OCI-LY1 (cell line): ENCODE measurements around the gene RAB25.

Experiments
- H2AFZ ChIP-seq: fragments of 200-600 bp; sonication (generic), shearing (Covaris generic); 2 replicates; pipeline ENCODE4 v1.6.0; 2014; ENCODE audit warnings: antibody characterized with exemption, mild to moderate bottlenecking, low read length
- H3F3A ChIP-seq: fragments of 200-600 bp; sonication (generic), shearing (Covaris generic); 2 replicates; pipeline ENCODE4 v1.6.0; 2014; ENCODE audit warnings: mild to moderate bottlenecking, antibody characterized with exemption, low read length, moderate library complexity; ENCODE audit not compliant: insufficient read depth
- H3K27ac ChIP-seq: fragments of 200-600 bp; sonication (generic); 2 replicates; pipeline ENCODE4 v1.5.1; 2014; ENCODE audit warnings: low read length, mixed run types, mild to moderate bottlenecking, low read depth; ENCODE audit not compliant: poor library complexity, severe bottlenecking
- H3K27me3 ChIP-seq: fragments of 200-600 bp; sonication (generic); 2 replicates; pipeline ENCODE4 v1.6.0; 2014; ENCODE audit warnings: antibody characterized with exemption, mild to moderate bottlenecking, low read length, moderate library complexity; ENCODE audit not compliant: insufficient read depth
- H3K36me3 ChIP-seq: fragments of 200-600 bp; sonication (generic); 2 replicates; pipeline ENCODE4 v1.6.1; 2014; ENCODE audit warnings: mild to moderate bottlenecking, antibody characterized with exemption, low read length, moderate library complexity, mixed read lengths; ENCODE audit not compliant: insufficient read depth
- H3K4me1 ChIP-seq: fragments of 200-600 bp; sonication (generic); 2 replicates; pipeline ENCODE4 v1.5.1; 2014; ENCODE audit warnings: mild to moderate bottlenecking, low read length, moderate library complexity; ENCODE audit not compliant: insufficient read depth, severe bottlenecking
- H3K4me2 ChIP-seq: fragments of 200-600 bp; sonication (generic), shearing (Covaris generic); 2 replicates; pipeline ENCODE4 v1.6.1; 2014; ENCODE audit warnings: low read length
- H3K4me3 ChIP-seq: fragments of 200-600 bp; sonication (generic); 2 replicates; pipeline ENCODE4 v1.5.1; 2014; ENCODE audit warnings: low read length, low read depth, mild to moderate bottlenecking, mixed read lengths; ENCODE audit not compliant: poor library complexity, severe bottlenecking
- H3K79me2 ChIP-seq: fragments of 200-600 bp; shearing (Covaris generic); 2 replicates; pipeline ENCODE4 v1.6.1; 2016; ENCODE audit warnings: mixed run types, low read length, mixed read lengths; ENCODE audit not compliant: insufficient read depth
- H3K9ac ChIP-seq: fragments of 200-600 bp; sonication (generic), shearing (Covaris generic); 2 replicates; pipeline ENCODE4 v1.6.1; 2014; ENCODE audit warnings: mild to moderate bottlenecking, low read length, mixed read lengths
- H3K9me2 ChIP-seq: fragments of 200-600 bp; sonication (generic), shearing (Covaris generic); 2 replicates; pipeline ENCODE4 v1.6.1; 2014; ENCODE audit warnings: low read depth, mild to moderate bottlenecking, low read length, mixed read lengths
- H3K9me3 ChIP-seq: fragments of 200-600 bp; shearing (Covaris generic); 2 replicates; pipeline ENCODE4 v1.6.1; 2014; ENCODE audit warnings: low read length, mixed read lengths
- H4K20me1 ChIP-seq: fragments of 200-600 bp; sonication (generic), shearing (Covaris generic); 2 replicates; pipeline ENCODE4 v1.6.0; 2016; ENCODE audit warnings: mild to moderate bottlenecking, low read length; ENCODE audit not compliant: insufficient read depth
- CTCF ChIP-seq: fragments of 200-600 bp; sonication (generic), shearing (Covaris generic); IDR thresholded peaks from 2 replicates; pipeline ENCODE4 v1.5.1; 2017; ENCODE audit warnings: mild to moderate bottlenecking, antibody characterized with exemption, low read length, moderate library complexity, mixed read lengths
- EZH2 ChIP-seq: fragments of 200-600 bp; sonication (generic), shearing (Covaris generic); IDR thresholded peaks from 2 replicates; pipeline ENCODE4 v1.8.0; 2017; ENCODE audit warnings: borderline replicate concordance, mixed run types, mild to moderate bottlenecking, antibody characterized with exemption, low read length, moderate library complexity, mixed read lengths

Gene RAB25

GRCh38 chr1:156072251-156072650, 11.3 kb downstream of the RAB25 start:
- H4K20me1 ChIP-seq = no peaks in the 10 kb centered on the region
- no peak overlapping the region for H3K4me3 ChIP-seq
- peaks cover 20% of the 10 kb centered on the region for H3K4me1 ChIP-seq
- no peak overlapping the region for H2AFZ ChIP-seq
- no peaks in the 10 kb centered on the region for H3K36me3 ChIP-seq
- no peaks in the 10 kb centered on the region for H3F3A ChIP-seq
- no peaks in the 10 kb centered on the region for H3K27me3 ChIP-seq
- TF ChIP-seq EZH2 (no peak), CTCF (no peak)
- H3K79me2 ChIP-seq = no peaks in the 10 kb centered on the region
- no peaks in the 10 kb centered on the region for H3K9me3 ChIP-seq
- no peak overlapping the region for H3K9ac ChIP-seq
- H3K9me2 ChIP-seq = no peaks in the 10 kb centered on the region
- no peak overlapping the region for H3K4me2 ChIP-seq
- H3K27ac ChIP-seq = no peak overlapping the region

- Histone ChIP-seq H3K27me3 (no peaks in the 10 kb centered on the region), H4K20me1 (no peaks in the 10 kb centered on the region), H3K27ac (no peak overlapping the region), H3K9me3 (no peaks in the 10 kb centered on the region), H3F3A (0 out of 2 replicates have a peak, but pooled peaks cover 1% of the 10 kb centered on the region), H3K9ac (no peak overlapping the region), H3K9me2 (no peaks in the 10 kb centered on the region), H3K4me3 (no peak overlapping the region), H3K4me1 (peaks cover 22% of the 10 kb centered on the region), H2AFZ (no peak overlapping the region), H3K79me2 (no peaks in the 10 kb centered on the region), H3K36me3 (no peaks in the 10 kb centered on the region), H3K4me2 (no peak overlapping the region)
- TF ChIP-seq EZH2 = no peak
Measured at GRCh38 chr1:156073110-156073687, 12.2 kb downstream of the RAB25 start.

GRCh38 chr1:156073740-156074139, 12.8 kb downstream of the RAB25 start:
- Histone ChIP-seq H3K36me3 (no peaks in the 10 kb centered on the region), H3K27ac (no peak overlapping the region), H4K20me1 (no peaks in the 10 kb centered on the region), H3K27me3 (no peaks in the 10 kb centered on the region), H2AFZ (no peak overlapping the region), H3F3A (0 out of 2 replicates have a peak, but pooled peaks cover 4% of the 10 kb centered on the region), H3K9ac (no peak overlapping the region), H3K9me3 (no peaks in the 10 kb centered on the region), H3K79me2 (no peaks in the 10 kb centered on the region), H3K4me3 (no peak overlapping the region), H3K4me2 (no peak overlapping the region), H3K9me2 (no peaks in the 10 kb centered on the region), H3K4me1 (peaks cover 22% of the 10 kb centered on the region)
- no peak for TF ChIP-seq CTCF
- TF ChIP-seq EZH2 = no peak

- no peaks in the 10 kb centered on the region for H4K20me1 ChIP-seq
Measured at GRCh38 chr1:156074661-156075060, 13.7 kb downstream of the RAB25 start.

More at GRCh38 chr1:156074661-156075060, 13.7 kb downstream of the RAB25 start:
- H3K4me3 ChIP-seq = no peak overlapping the region
- H3K4me2 ChIP-seq = no peak overlapping the region
- no peaks in the 10 kb centered on the region for H3K36me3 ChIP-seq
- H3K79me2 ChIP-seq = no peaks in the 10 kb centered on the region
- 0 out of 2 replicates have a peak, but pooled peaks cover 4% of the 10 kb centered on the region for H3F3A ChIP-seq
- H3K27me3 ChIP-seq = no peaks in the 10 kb centered on the region
- H3K4me1 ChIP-seq = peaks cover 22% of the 10 kb centered on the region
- no peak overlapping the region for H3K27ac ChIP-seq
- H3K9me3 ChIP-seq = no peaks in the 10 kb centered on the region
- H3K9me2 ChIP-seq = no peaks in the 10 kb centered on the region
- H2AFZ ChIP-seq = no peak overlapping the region
- no peak for TF ChIP-seq EZH2
- no peak for TF ChIP-seq CTCF
- no peak overlapping the region for H3K9ac ChIP-seq
